ENCODE results near the gene AMHR2.

Gene AMHR2

GRCh38 chr12:53464685-53465418, 41.2 kb downstream of the AMHR2 start:
- Histone ChIP-seq H3K27me3 (0 out of 2 replicates have a peak, but pooled peaks cover 2% of the 10 kb centered on the region), H3K4me3 (ENCODE audit: low read depth, low read length) (no peak overlapping the region), H3K9me3 (no peaks in the 10 kb centered on the region), H3K4me1 (peaks cover 8% of the 10 kb centered on the region; the same call in 1 of the 2 replicates), H3K36me3 (peaks cover 98% of the 10 kb centered on the region)
- no peak for DNase-seq
- TF ChIP-seq CTCF (IDR thresholded peaks at IDR 0.05; ENCODE audit: low read depth, low read length) = no peak

GRCh38 chr12:53465679-53466078, 42.0 kb downstream of the AMHR2 start:
- Histone ChIP-seq H3K36me3 (peaks cover 98% of the 10 kb centered on the region), H3K4me3 (ENCODE audit: low read depth, low read length) (no peak overlapping the region), H3K9me3 (no peaks in the 10 kb centered on the region), H3K4me1 (peaks cover 8% of the 10 kb centered on the region; the same call in 1 of the 2 replicates), H3K27me3 (0 out of 2 replicates have a peak, but pooled peaks cover 2% of the 10 kb centered on the region)
- 0 out of 2 replicates have a peak, but pooled peaks have one; percentile 10 for TF ChIP-seq CTCF (IDR thresholded peaks at IDR 0.05; ENCODE audit: low read depth, low read length)
- DNase-seq = no peak

GRCh38 chr12:53466640-53467039, 43.0 kb downstream of the AMHR2 start:
- 0 out of 2 replicates have a peak, but pooled peaks cover 2% of the 10 kb centered on the region for H3K27me3 ChIP-seq
- no peak for DNase-seq
- H3K9me3 ChIP-seq = no peaks in the 10 kb centered on the region
- peaks cover 2% of the 10 kb centered on the region; the same call in 1 of the 2 replicates for H3K4me1 ChIP-seq
- TF ChIP-seq CTCF (IDR thresholded peaks at IDR 0.05; ENCODE audit: low read depth, low read length) = no peak
- H3K36me3 ChIP-seq = peaks cover 98% of the 10 kb centered on the region
- H3K4me3 ChIP-seq (ENCODE audit: low read depth, low read length) = no peak overlapping the region

- peaks cover 98% of the 10 kb centered on the region for H3K36me3 ChIP-seq
- DNase-seq = no peak
- H3K27me3 ChIP-seq = 0 out of 2 replicates have a peak, but pooled peaks cover 2% of the 10 kb centered on the region
- H3K4me3 ChIP-seq (ENCODE audit: low read depth, low read length) = no peak overlapping the region
- H3K4me1 ChIP-seq = peaks cover 2% of the 10 kb centered on the region; the same call in 1 of the 2 replicates
- no peaks in the 10 kb centered on the region for H3K9me3 ChIP-seq
- no peak for TF ChIP-seq CTCF (IDR thresholded peaks at IDR 0.05; ENCODE audit: low read depth, low read length)
Measured at GRCh38 chr12:53467082-53467481, 43.4 kb downstream of the AMHR2 start.

GRCh38 chr12:53467880-53468279, 44.2 kb downstream of the AMHR2 start:
- Histone ChIP-seq H3K36me3 (peaks cover 98% of the 10 kb centered on the region), H3K9me3 (no peaks in the 10 kb centered on the region), H3K4me3 (ENCODE audit: low read depth, low read length) (no peak overlapping the region), H3K4me1 (peaks cover 2% of the 10 kb centered on the region; the same call in 1 of the 2 replicates), H3K27me3 (0 out of 2 replicates have a peak, but pooled peaks cover 2% of the 10 kb centered on the region)
- no peak for DNase-seq
- TF ChIP-seq CTCF (IDR thresholded peaks at IDR 0.05; ENCODE audit: low read depth, low read length) = no peak

GRCh38 chr12:53468282-53468681, 44.6 kb downstream of the AMHR2 start:
- Histone ChIP-seq H3K36me3 (peaks cover 98% of the 10 kb centered on the region), H3K4me1 (peaks cover 2% of the 10 kb centered on the region; the same call in 1 of the 2 replicates), H3K9me3 (no peaks in the 10 kb centered on the region), H3K27me3 (0 out of 2 replicates have a peak, but pooled peaks cover 2% of the 10 kb centered on the region), H3K4me3 (ENCODE audit: low read depth, low read length) (no peak overlapping the region)
- DNase-seq = no peak
- no peak for TF ChIP-seq CTCF (IDR thresholded peaks at IDR 0.05; ENCODE audit: low read depth, low read length)
